H9 (cell line): ENCODE measurements around the gene GUK1. TPM values are rescaled to one million over a fixed set of nuclear protein-coding genes. Genes with fewer than 3 reads are reported as not detected.

Experiments used
- DNase-seq: peaks from one replicate; pipeline ENCODE4 v3.0.0-alpha.2; 2017
- H2AFZ ChIP-seq: one replicate; pipeline ENCODE4 v1.6.1; 2013; ENCODE audit warnings: mild to moderate bottlenecking, low read length, control low read depth, moderate library complexity
- H2AK5ac ChIP-seq: 2 replicates; pipeline ENCODE4 v1.6.1; 2013; ENCODE audit warnings: low read length, control low read depth, mixed read lengths; ENCODE audit not compliant: insufficient read length
- H2BK120ac ChIP-seq: one replicate; pipeline ENCODE4 v1.6.1; 2013; ENCODE audit warnings: low read depth, mild to moderate bottlenecking, low read length, control low read depth, inconsistent platforms; ENCODE audit not compliant: poor library complexity, severe bottlenecking
- H2BK12ac ChIP-seq: 2 replicates; pipeline ENCODE4 v1.6.1; 2013; ENCODE audit warnings: low read length, control low read depth, mixed read lengths, low read depth; ENCODE audit not compliant: insufficient read length
- H2BK15ac ChIP-seq: 2 replicates; pipeline ENCODE4 v1.6.1; 2013; ENCODE audit warnings: low read depth, low read length, control low read depth
- H2BK20ac ChIP-seq: one replicate; pipeline ENCODE4 v1.6.1; 2013; ENCODE audit warnings: low read depth, mild to moderate bottlenecking, low read length, control low read depth, inconsistent platforms; ENCODE audit not compliant: poor library complexity, severe bottlenecking
- H2BK5ac ChIP-seq: 2 replicates; pipeline ENCODE4 v1.6.1; 2013; ENCODE audit warnings: low read length, control low read depth, mixed read lengths; ENCODE audit not compliant: insufficient read length
- H3K14ac ChIP-seq: 2 replicates; pipeline ENCODE4 v1.6.1; 2013; ENCODE audit warnings: low read length, control low read depth; ENCODE audit not compliant: insufficient read depth
- H3K18ac ChIP-seq: 2 replicates; pipeline ENCODE4 v1.6.1; 2013; ENCODE audit warnings: low read depth, mild to moderate bottlenecking, mixed read lengths, low read length, control low read depth; ENCODE audit not compliant: insufficient read length
- H3K23ac ChIP-seq: 2 replicates; pipeline ENCODE4 v1.6.1; 2013; ENCODE audit warnings: low read length, control low read depth, mixed read lengths, low read depth; ENCODE audit not compliant: insufficient read length
- H3K23me2 ChIP-seq: 2 replicates; pipeline ENCODE4 v1.6.1; 2013; ENCODE audit warnings: low read depth, mild to moderate bottlenecking, mixed read lengths, low read length, control low read depth; ENCODE audit not compliant: insufficient read length, poor library complexity, severe bottlenecking
- H3K27ac ChIP-seq: 2 replicates; pipeline ENCODE4 v1.5.1; 2013; ENCODE audit warnings: low read length, control low read depth, mixed read lengths, low read depth; ENCODE audit not compliant: insufficient read length
- H3K27me3 ChIP-seq: 2 replicates; pipeline ENCODE4 v1.6.1; 2013; ENCODE audit warnings: low read length, control low read depth, inconsistent platforms; ENCODE audit not compliant: insufficient read depth
- H3K4ac ChIP-seq: 2 replicates; pipeline ENCODE4 v1.6.1; 2013; ENCODE audit warnings: low read depth, mild to moderate bottlenecking, control low read depth, inconsistent platforms, low read length, moderate library complexity
- H3K4me1 ChIP-seq: 2 replicates; pipeline ENCODE4 v1.6.1; 2013; ENCODE audit warnings: low read length, control low read depth, inconsistent platforms; ENCODE audit not compliant: insufficient read depth
- H3K4me2 ChIP-seq: 2 replicates; pipeline ENCODE4 v1.6.1; 2013; ENCODE audit warnings: low read length, control low read depth, mixed read lengths; ENCODE audit not compliant: insufficient read length, insufficient read depth
- H3K56ac ChIP-seq: 2 replicates; pipeline ENCODE4 v1.6.1; 2013; ENCODE audit warnings: low read depth, mild to moderate bottlenecking, mixed read lengths, low read length, control low read depth; ENCODE audit not compliant: insufficient read length
- H3K79me1 ChIP-seq: 2 replicates; pipeline ENCODE4 v1.6.1; 2013; ENCODE audit warnings: low read depth, mild to moderate bottlenecking, moderate library complexity, low read length, control low read depth, inconsistent platforms; ENCODE audit not compliant: insufficient read depth, poor library complexity, severe bottlenecking
- H3K79me2 ChIP-seq: 2 replicates; pipeline ENCODE4 v1.6.1; 2013; ENCODE audit warnings: low read length, control low read depth, inconsistent platforms; ENCODE audit not compliant: insufficient read depth
- H3K9ac ChIP-seq: 2 replicates; pipeline ENCODE4 v1.6.1; 2013; ENCODE audit warnings: low read length, control low read depth, mixed read lengths; ENCODE audit not compliant: insufficient read length; ENCODE audit errors: extremely low read depth
- H3K9me3 ChIP-seq: one replicate; pipeline ENCODE4 v1.6.1; 2013; ENCODE audit warnings: low read depth, low read length, inconsistent platforms; ENCODE audit not compliant: control insufficient read depth
- H3T11ph ChIP-seq: one replicate; pipeline ENCODE4 v1.6.1; 2013; ENCODE audit warnings: mild to moderate bottlenecking, low read length, control low read depth, inconsistent platforms
- H4K20me1 ChIP-seq: one replicate; pipeline ENCODE4 v1.6.1; 2013; ENCODE audit not compliant: control insufficient read depth, insufficient read length, insufficient read depth
- H4K5ac ChIP-seq: 2 replicates; pipeline ENCODE4 v1.6.1; 2013; ENCODE audit warnings: low read depth, mild to moderate bottlenecking, mixed read lengths, low read length, control low read depth; ENCODE audit not compliant: insufficient read length
- H4K8ac ChIP-seq: replicated peaks from 2 replicates; pipeline ENCODE4 v1.6.1; 2013; ENCODE audit warnings: low read length, control low read depth, mixed read lengths, low read depth; ENCODE audit not compliant: insufficient read length
- H4K91ac ChIP-seq: 2 replicates; pipeline ENCODE4 v1.6.1; 2013; ENCODE audit warnings: low read depth, mild to moderate bottlenecking, moderate library complexity, mixed read lengths, low read length, control low read depth; ENCODE audit not compliant: insufficient read length
- H3K27ac Mint-ChIP-seq, 3 experiments: 2 replicates in 2 of 3; 3 replicates in 1 of 3; pipeline ENCODE4 v1.8.0; 2020 to 2021; ENCODE audit warnings: mixed read lengths in 3 of 3, mild to moderate bottlenecking in 1 of 3, moderate library complexity in 1 of 3
- H3K27me3 Mint-ChIP-seq: 2 replicates; pipeline ENCODE4 v1.8.0; 2021; ENCODE audit warnings: low read depth, mild to moderate bottlenecking, moderate library complexity, mixed read lengths
- H3K36me3 Mint-ChIP-seq, 3 experiments: 2 replicates in 2 of 3; 3 replicates in 1 of 3; pipeline ENCODE4 v1.8.0; 2020 to 2021; ENCODE audit warnings: low read depth in 3 of 3, mixed read lengths in 3 of 3; ENCODE audit not compliant: insufficient read depth in 1 of 3
- H3K4me1 Mint-ChIP-seq, 2 experiments: 2 replicates each; pipeline ENCODE4 v1.8.0; 2020; ENCODE audit warnings: mixed read lengths in 2 of 2
- H3K4me3 Mint-ChIP-seq, 2 experiments: 2 replicates in 1 of 2; 3 replicates in 1 of 2; pipeline ENCODE4 v1.8.0; 2020 to 2021; ENCODE audit warnings: mild to moderate bottlenecking in 2 of 2, mixed read lengths in 2 of 2, moderate library complexity in 1 of 2
- H3K9me3 Mint-ChIP-seq, 2 experiments: 2 replicates in 1 of 2; 3 replicates in 1 of 2; pipeline ENCODE4 v1.8.0; 2020; ENCODE audit warnings: mild to moderate bottlenecking in 2 of 2, mixed read lengths in 2 of 2, moderate library complexity in 1 of 2
- CTCF ChIP-seq: fragments of 200-600 bp; sonication (generic); conservative IDR thresholded peaks from 3 replicates; pipeline ENCODE4 v1.8.0; 2021; ENCODE audit warnings: antibody characterized with exemption, mild to moderate bottlenecking
- WGBS: extraction: QIAGEN DNeasy Blood & Tissue Kit; methylation state at CpG from one replicate; pipeline ENCODE4 v1.1.7; 2013; ENCODE audit warnings: missing lambda C conversion rate, low lambda C conversion rate, mixed read lengths; ENCODE audit not compliant: insufficient read length; ENCODE audit errors: extremely low coverage; 5-methylcytosine and 5-hydroxymethylcytosine counted together
- total RNA-seq: library from RNA; stranded (reverse); gene quantifications from 2 replicates; pipeline ENCODE4 v1.2.1, GENCODE V29; 2021

The GUK1 gene
- total RNA-seq, 1 experiment from 2014 or later = 88.2 TPM

- Mint-ChIP-seq H3K9me3 (peaks cover 30 to 35% of the 10 kb centered on the region in 2 experiments), H3K36me3 (peaks cover 7 to 9% (median 7%) of the 10 kb centered on the region in 3 experiments; a peak in 6 of 7 replicates), H3K4me3 (no peak overlapping the region), H3K27me3 (peaks cover 15% of the 10 kb centered on the region), H3K27ac (no peak overlapping the region), H3K4me1 (peaks cover 5% of the 10 kb centered on the region in 2 experiments)
- Histone ChIP-seq H4K5ac (no peak overlapping the region), H3K9me3 (no peaks in the 10 kb centered on the region), H2AFZ (no peak overlapping the region), H3K4me2 (no peak overlapping the region), H3K18ac (no peak overlapping the region), H3K4me1 (no peaks in the 10 kb centered on the region), H3K9ac (no peak overlapping the region), H3K27ac (no peak overlapping the region), H4K91ac (no peak overlapping the region), H3K23ac (no peak overlapping the region), H3T11ph (no peak overlapping the region), H3K79me1 (no peaks in the 10 kb centered on the region), H3K14ac (no peak overlapping the region), H3K23me2 (peaks cover under 1% of the 10 kb centered on the region), H2BK15ac (no peak overlapping the region), H4K8ac (no peak overlapping the region), H3K4ac (no peak overlapping the region), H3K27me3 (no peaks in the 10 kb centered on the region), H2BK20ac (no peak overlapping the region), H3K79me2 (no peaks in the 10 kb centered on the region), H2BK12ac (no peak overlapping the region), H2AK5ac (no peak overlapping the region), H4K20me1 (no peaks in the 10 kb centered on the region), H2BK120ac (no peak overlapping the region), H3K56ac (no peak overlapping the region), H2BK5ac (no peak overlapping the region)
- no CpG with 5 or more reads among the region's 3 CpGs for WGBS
- no peak for DNase-seq
- TF ChIP-seq CTCF = no peak
Measured at GRCh38 chr1:228114827-228115226, 25.3 kb upstream of the GUK1 start.
